Gastrocnemius medialis (tissue), 4 donors: ENCODE data around the gene ETV6. TPM values are rescaled to one million over a fixed set of nuclear protein-coding genes. Genes with fewer than 3 reads are reported as not detected.

Source experiments
- ATAC-seq, 2 donors: fragments of 150-250 bp; one replicate each; pipeline ENCODE4 v1.9.1; 2016
- DNase-seq, 2 donors: peaks; one replicate each; pipeline ENCODE4 v3.0.0-alpha.2; 2019
- H3K27ac ChIP-seq, 4 donors: fragments of 200-600 bp; sonication (generic); 1 replicate in 1 of 4; 2 replicates in 3 of 4; pipeline ENCODE4 v1.5.1; 2016 to 2018; ENCODE audit warnings: mild to moderate bottlenecking in 2 of 4, moderate library complexity in 1 of 4
- H3K27me3 ChIP-seq, 3 donors: fragments of 200-600 bp; sonication (generic) in 2 of 3; 1 replicate in 1 of 3; 2 replicates in 2 of 3; pipeline versions ENCODE4 v1.5.1 to v1.6.0; 2016 to 2019; ENCODE audit warnings: mild to moderate bottlenecking in 1 of 3, moderate library complexity in 1 of 3
- H3K36me3 ChIP-seq, 2 donors: fragments of 200-600 bp; sonication (generic) in 1 of 2; one replicate each; pipeline ENCODE4 v1.5.1; 2017 to 2018
- H3K4me1 ChIP-seq, 2 donors: fragments of 200-600 bp; sonication (generic) in 1 of 2; one replicate each; pipeline ENCODE4 v1.5.1; 2016 to 2017; ENCODE audit warnings: mild to moderate bottlenecking in 2 of 2
- H3K4me3 ChIP-seq, 4 donors: fragments of 200-600 bp; sonication (generic) in 3 of 4; 1 replicate in 1 of 4; 2 replicates in 3 of 4; pipeline ENCODE4 v1.5.1; 2016 to 2019; ENCODE audit warnings: mild to moderate bottlenecking in 2 of 4
- H3K9me3 ChIP-seq, 3 donors: fragments of 200-600 bp; sonication (generic) in 2 of 3; 1 replicate in 1 of 3; 2 replicates in 2 of 3; pipeline ENCODE4 v1.5.1; 2016 to 2019
- CTCF ChIP-seq, 5 experiments: fragments of 450-650 bp in 3 of 5; fragments of 200-600 bp in 2 of 5; sonication (generic) in 2 of 5; IDR thresholded peaks in 4 of 5; conservative IDR thresholded peaks in 1 of 5; 1 replicate in 4 of 5; 2 replicates in 1 of 5; pipeline ENCODE4 v1.5.1; 2016 to 2019; ENCODE audit warnings: antibody characterized with exemption in 5 of 5, mild to moderate bottlenecking in 3 of 5, moderate library complexity in 3 of 5
- POLR2A ChIP-seq, 2 donors: fragments of 450-650 bp; IDR thresholded peaks; one replicate each; pipeline ENCODE4 v1.6.1; 2017; ENCODE audit warnings: antibody characterized with exemption in 2 of 2, mild to moderate bottlenecking in 2 of 2, moderate library complexity in 2 of 2
- in situ Hi-C, 4 donors: fragments of 200-750 bp; cut with MboI; loops; one replicate each; pipeline versions ENCODE4 v1.15.0 to v1.8.0; 2017; ENCODE audit warnings: low sequenced_read_pairs in 4 of 4
- intact Hi-C: fragments of 100-400 bp; cut with DNase I; formaldehyde crosslinking; loops from one replicate; pipeline ENCODE4 v1.15.1; 2023; ENCODE audit warnings: low total_unique reads
- total RNA-seq, 4 donors: library from RNA; depleted of rRNA; stranded (reverse); fragments of >200 nt; gene quantifications; one replicate each; pipeline versions ENCODE4 v1.1.0 to v1.2.3, GENCODE V29; 2016

ETV6 gene
- total RNA-seq, 4 donors from 2014 or later: 2.8 to 5.9 (median 3.3) TPM

GRCh38 chr12:11648514-11649412 is 711 bp upstream of the ETV6 start:
- intact Hi-C loops: loop anchor here (2.0 to 10.0 kb wide), 6 partner anchors 66 to 1069 kb away; partner anchors contain the start of genes CDKN1B, LRP6 and YBX3
- ATAC-seq (peak; percentile 80 to 81), DNase-seq (peak; percentile 60 to 61)
- Histone ChIP-seq H3K27ac (peak overlapping the region; percentile 84 to 97 (median 92)), H3K27me3 (no peaks in the 10 kb centered on the region), H3K36me3 (no peaks in the 10 kb centered on the region), H3K9me3 (no peaks in the 10 kb centered on the region), H3K4me1 (peaks cover 29 to 34% of the 10 kb centered on the region in 2 donors), H3K4me3 (peak overlapping the region; percentile 92 to 96 (median 92))
- TF ChIP-seq POLR2A (IDR thresholded peaks at IDR 0.05) (peak; percentile 47 to 71), CTCF (IDR thresholded peaks at IDR 0.05 in 4 of 5, conservative IDR thresholded peaks at IDR 0.05 in 1 of 5) (peak in 1 of 5 experiments; percentile 16)
- in situ Hi-C loops: no loop called here

- DNase-seq (peak; percentile 9 to 26), ATAC-seq (no peak)
- TF ChIP-seq POLR2A (IDR thresholded peaks at IDR 0.05): no peak
- TF ChIP-seq CTCF (IDR thresholded peaks at IDR 0.05 in 4 of 5, conservative IDR thresholded peaks at IDR 0.05 in 1 of 5): no peak
- intact Hi-C loops (loop anchor here (10.0 kb wide), 1 partner anchor 476 kb away; the partner anchor contains the start of gene SMIM10L1), in situ Hi-C loops (loop anchor here in 1 of 4 donors (10.0 kb wide), 1 partner anchor 214 kb away; no protein-coding TSS in a partner anchor)
- H3K27ac ChIP-seq: peak overlapping the region; percentile 84 to 97 (median 92)
- no peaks in the 10 kb centered on the region for H3K9me3 ChIP-seq
- H3K27me3 ChIP-seq: no peaks in the 10 kb centered on the region
- peak overlapping the region; percentile 92 to 96 (median 92) for H3K4me3 ChIP-seq
- H3K4me1 ChIP-seq: peaks cover 42 to 46% of the 10 kb centered on the region in 2 donors
- H3K36me3 ChIP-seq: no peaks in the 10 kb centered on the region
Measured at GRCh38 chr12:11650286-11651281, 1.1 kb downstream of the ETV6 start.

GRCh38 chr12:11651381-11651780 is 1.9 kb downstream of the ETV6 start:
- Histone ChIP-seq H3K27ac (peak overlapping the region; percentile 84 to 97 (median 92)), H3K9me3 (no peaks in the 10 kb centered on the region), H3K4me1 (peaks cover 42 to 46% of the 10 kb centered on the region in 2 donors), H3K36me3 (no peaks in the 10 kb centered on the region), H3K4me3 (peak overlapping the region; percentile 92 to 96 (median 92)), H3K27me3 (no peaks in the 10 kb centered on the region)
- ATAC-seq (no peak), DNase-seq (no peak)
- intact Hi-C loops: loop anchor here (10.0 kb wide), 1 partner anchor 477 kb away; the partner anchor contains the start of gene SMIM10L1
- no peak for TF ChIP-seq POLR2A (IDR thresholded peaks at IDR 0.05)
- TF ChIP-seq CTCF (IDR thresholded peaks at IDR 0.05 in 4 of 5, conservative IDR thresholded peaks at IDR 0.05 in 1 of 5): no peak
- in situ Hi-C loops: loop anchor here in 1 of 4 donors (10.0 kb wide), 1 partner anchor 213 kb away; no protein-coding TSS in a partner anchor

- in situ Hi-C loops (loop anchor here in 1 of 4 donors (10.0 kb wide), 1 partner anchor 213 kb away; no protein-coding TSS in a partner anchor), intact Hi-C loops (loop anchor here (10.0 kb wide), 1 partner anchor 477 kb away; the partner anchor contains the start of gene SMIM10L1)
- Histone ChIP-seq H3K36me3 (no peaks in the 10 kb centered on the region), H3K4me3 (peak overlapping the region; percentile 92 to 96 (median 92)), H3K9me3 (no peaks in the 10 kb centered on the region), H3K27ac (peak overlapping the region; percentile 84 to 97 (median 92)), H3K27me3 (no peaks in the 10 kb centered on the region), H3K4me1 (peaks cover 42 to 46% of the 10 kb centered on the region in 2 donors)
- no peak for DNase-seq
- TF ChIP-seq POLR2A (IDR thresholded peaks at IDR 0.05) (no peak), CTCF (IDR thresholded peaks at IDR 0.05 in 4 of 5, conservative IDR thresholded peaks at IDR 0.05 in 1 of 5) (no peak)
- no peak for ATAC-seq
Measured at GRCh38 chr12:11651785-11652184, 2.3 kb downstream of the ETV6 start.
